Trophoblast cell (in vitro differentiated cells and primary cell): ENCODE results near the gene FUNDC1.

Source experiments
- DNase-seq, 2 donors: peaks; one replicate each; pipeline ENCODE4 v3.0.0-alpha.2; 2016
- H2AFZ ChIP-seq: 2 replicates; pipeline ENCODE4 v1.6.1; 2013; ENCODE audit warnings: low read length, moderate library complexity, mild to moderate bottlenecking; ENCODE audit not compliant: insufficient read depth, poor library complexity
- H2AK5ac ChIP-seq: 2 replicates; pipeline ENCODE4 v1.6.1; 2013; ENCODE audit warnings: mild to moderate bottlenecking, low read length
- H2BK120ac ChIP-seq: 2 replicates; pipeline ENCODE4 v1.6.1; 2013; ENCODE audit warnings: low read length, mild to moderate bottlenecking, moderate library complexity; ENCODE audit not compliant: insufficient read depth, poor library complexity
- H2BK12ac ChIP-seq: 2 replicates; pipeline ENCODE4 v1.6.1; 2013; ENCODE audit warnings: mild to moderate bottlenecking, low read length, moderate library complexity
- H2BK5ac ChIP-seq: 2 replicates; pipeline ENCODE4 v1.6.1; 2013; ENCODE audit warnings: low read length, low read depth, moderate library complexity, mild to moderate bottlenecking; ENCODE audit not compliant: poor library complexity
- H3K14ac ChIP-seq: 2 replicates; pipeline ENCODE4 v1.6.1; 2013; ENCODE audit warnings: mild to moderate bottlenecking, low read length
- H3K18ac ChIP-seq: 2 replicates; pipeline ENCODE4 v1.6.1; 2013; ENCODE audit warnings: mild to moderate bottlenecking, low read length
- H3K23ac ChIP-seq: 2 replicates; pipeline ENCODE4 v1.6.1; 2013; ENCODE audit warnings: low read length
- H3K27ac ChIP-seq: 2 replicates; pipeline ENCODE4 v1.5.1; 2013; ENCODE audit warnings: low read depth, mild to moderate bottlenecking, inconsistent platforms, low read length, moderate library complexity
- H3K27me3 ChIP-seq: 2 replicates; pipeline ENCODE4 v1.6.1; 2013; ENCODE audit warnings: inconsistent platforms, mild to moderate bottlenecking, low read length, moderate library complexity; ENCODE audit not compliant: insufficient read depth
- H3K36me3 ChIP-seq, 2 experiments: 1 replicate in 1 of 2; 2 replicates in 1 of 2; pipeline ENCODE4 v1.6.1; 2013; ENCODE audit warnings: low read length in 2 of 2, mild to moderate bottlenecking in 2 of 2, moderate library complexity in 1 of 2; ENCODE audit not compliant: insufficient read depth in 2 of 2, control insufficient read depth in 1 of 2
- H3K4ac ChIP-seq: 2 replicates; pipeline ENCODE4 v1.6.1; 2013; ENCODE audit warnings: low read depth, mild to moderate bottlenecking, low read length, moderate library complexity
- H3K4me1 ChIP-seq, 2 experiments: 1 replicate in 1 of 2; 2 replicates in 1 of 2; pipeline ENCODE4 v1.6.1; 2013; ENCODE audit warnings: low read length in 2 of 2, mild to moderate bottlenecking in 2 of 2, moderate library complexity in 1 of 2; ENCODE audit not compliant: insufficient read depth in 2 of 2, control insufficient read depth in 1 of 2
- H3K4me2 ChIP-seq: 2 replicates; pipeline ENCODE4 v1.6.1; 2013; ENCODE audit warnings: inconsistent platforms, mild to moderate bottlenecking, low read length, moderate library complexity
- H3K4me3 ChIP-seq: 2 replicates; pipeline ENCODE4 v1.5.1; 2013; ENCODE audit warnings: mild to moderate bottlenecking, low read depth, low read length, inconsistent platforms
- H3K79me1 ChIP-seq: one replicate; pipeline ENCODE4 v1.6.1; 2013; ENCODE audit warnings: low read length
- H3K79me2 ChIP-seq: 2 replicates; pipeline ENCODE4 v1.6.1; 2013; ENCODE audit warnings: low read length, mild to moderate bottlenecking; ENCODE audit not compliant: control insufficient read depth, insufficient read depth, poor library complexity
- H3K9ac ChIP-seq: 2 replicates; pipeline ENCODE4 v1.6.1; 2013; ENCODE audit warnings: mild to moderate bottlenecking, low read length
- H3K9me3 ChIP-seq: 2 replicates; pipeline ENCODE4 v1.6.1; 2013; ENCODE audit warnings: low read depth, mild to moderate bottlenecking, control low read depth, inconsistent platforms, low read length; ENCODE audit not compliant: insufficient read depth
- H4K12ac ChIP-seq: 2 replicates; pipeline ENCODE4 v1.6.1; 2013; ENCODE audit warnings: low read depth, mild to moderate bottlenecking, low read length, moderate library complexity
- H4K8ac ChIP-seq: 2 replicates; pipeline ENCODE4 v1.6.1; 2013; ENCODE audit warnings: low read depth, mild to moderate bottlenecking, low read length, moderate library complexity
- H4K91ac ChIP-seq: one replicate; pipeline ENCODE4 v1.6.1; 2013; ENCODE audit warnings: low read depth, mild to moderate bottlenecking, low read length, moderate library complexity
- WGBS: extraction: QIAGEN DNeasy Blood & Tissue Kit; methylation state at CpG from one replicate; pipeline ENCODE4 v1.1.7; 2013; ENCODE audit warnings: missing lambda C conversion rate; ENCODE audit not compliant: insufficient read length, insufficient coverage; ENCODE audit errors: extremely low coverage; 5-methylcytosine and 5-hydroxymethylcytosine counted together

The FUNDC1 gene

DNA sequence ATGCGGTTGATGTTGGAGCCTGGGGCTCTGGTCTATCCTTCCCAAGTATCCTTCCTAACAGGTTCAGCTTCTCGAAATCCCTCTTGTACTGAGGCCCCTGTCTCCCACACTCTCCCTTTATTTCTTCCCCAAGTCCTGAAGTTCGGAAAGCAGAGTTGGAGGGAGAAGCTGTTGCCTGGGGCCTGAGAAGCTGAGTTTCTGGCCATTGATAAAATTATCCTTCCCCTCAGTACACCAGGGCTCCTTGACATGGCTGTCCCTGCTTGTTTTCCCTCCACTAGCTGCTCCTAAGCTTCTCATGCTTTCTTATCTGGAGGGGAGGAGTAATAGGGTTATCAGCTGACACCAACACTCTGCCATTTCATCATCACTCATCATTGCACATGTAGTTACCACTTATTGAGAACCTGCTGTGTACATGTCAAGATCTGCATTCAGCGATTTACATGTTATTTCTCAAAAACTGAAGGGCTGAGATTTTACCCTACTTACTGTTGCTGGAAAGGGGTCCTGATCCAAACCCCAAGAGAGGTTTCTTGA is 58.0 kb downstream of the FUNDC1 start:
- no CpG with 5 or more reads among the region's 4 CpGs for WGBS
- H3K36me3 ChIP-seq: no peaks in the 10 kb centered on the region
- no peak overlapping the region for H2BK120ac ChIP-seq
- H3K79me1 ChIP-seq: peaks cover 7% of the 10 kb centered on the region
- H3K4ac ChIP-seq: no peak overlapping the region
- no peaks in the 10 kb centered on the region for H3K27me3 ChIP-seq
- no peak overlapping the region for H3K14ac ChIP-seq
- H3K9me3 ChIP-seq: no peaks in the 10 kb centered on the region
- H2BK5ac ChIP-seq: no peak overlapping the region
- no peak overlapping the region for H3K9ac ChIP-seq
- no peak overlapping the region for H3K27ac ChIP-seq
- no peak overlapping the region for H3K23ac ChIP-seq
- no peak overlapping the region for H3K4me3 ChIP-seq
- H2AFZ ChIP-seq: no peak overlapping the region
- H3K18ac ChIP-seq: no peak overlapping the region
- H4K12ac ChIP-seq: no peak overlapping the region
- no peak overlapping the region for H3K4me2 ChIP-seq
- peaks cover 5 to 10% of the 10 kb centered on the region in 2 experiments for H3K4me1 ChIP-seq
- DNase-seq: no peak
- no peak overlapping the region for H2BK12ac ChIP-seq
- no peak overlapping the region for H4K8ac ChIP-seq
- no peak overlapping the region for H2AK5ac ChIP-seq
- H3K79me2 ChIP-seq: peaks cover 2% of the 10 kb centered on the region
- no peak overlapping the region for H4K91ac ChIP-seq

DNA sequence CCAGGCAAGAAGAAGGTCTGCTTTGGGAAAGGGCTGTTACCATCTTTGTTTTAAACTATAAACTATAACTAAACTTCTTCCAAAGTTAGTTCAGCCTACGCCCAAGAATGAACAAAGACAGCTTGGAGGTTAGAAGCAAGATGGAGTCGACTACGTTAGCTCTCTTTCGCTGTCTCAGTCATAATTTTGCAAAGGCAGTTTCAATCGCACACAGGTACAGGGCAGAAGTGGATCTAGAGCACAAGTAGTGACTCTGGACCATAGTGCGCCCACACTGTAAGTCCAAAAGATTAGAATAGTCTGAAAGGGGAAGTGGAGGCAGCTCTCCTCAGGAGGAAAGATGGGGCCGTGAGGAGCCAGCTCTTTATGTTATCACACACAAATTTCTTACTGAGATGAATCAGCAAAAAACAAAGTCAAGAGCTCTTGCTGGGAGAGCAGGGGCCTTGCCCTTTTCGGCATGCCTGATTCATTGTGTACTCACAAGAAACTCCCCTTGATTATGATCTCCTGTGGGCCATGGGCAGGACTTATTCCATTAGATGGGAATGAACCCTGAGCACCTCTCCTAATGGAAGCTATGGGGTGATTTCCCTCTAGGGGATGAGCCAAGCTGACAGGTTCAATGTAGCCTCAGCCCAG is 58.6 kb downstream of the FUNDC1 start:
- no peak overlapping the region for H3K14ac ChIP-seq
- H3K79me1 ChIP-seq: peaks cover 8% of the 10 kb centered on the region
- no peak overlapping the region for H3K4me3 ChIP-seq
- no peak overlapping the region for H4K91ac ChIP-seq
- no peak overlapping the region for H3K27ac ChIP-seq
- no peaks in the 10 kb centered on the region for H3K36me3 ChIP-seq
- H3K18ac ChIP-seq: no peak overlapping the region
- peak overlapping the region; percentile 24 for H2BK12ac ChIP-seq
- peaks cover 5 to 10% of the 10 kb centered on the region in 2 experiments for H3K4me1 ChIP-seq
- no peak overlapping the region for H2AFZ ChIP-seq
- no peak overlapping the region for H2BK120ac ChIP-seq
- H3K23ac ChIP-seq: no peak overlapping the region
- H2AK5ac ChIP-seq: no peak overlapping the region
- no peaks in the 10 kb centered on the region for H3K27me3 ChIP-seq
- H2BK5ac ChIP-seq: no peak overlapping the region
- no peak overlapping the region for H4K8ac ChIP-seq
- no peak overlapping the region for H4K12ac ChIP-seq
- H3K4me2 ChIP-seq: no peak overlapping the region
- no CpG with 5 or more reads among the region's 8 CpGs for WGBS
- H3K79me2 ChIP-seq: peaks cover 2% of the 10 kb centered on the region
- no peak overlapping the region for H3K9ac ChIP-seq
- H3K4ac ChIP-seq: no peak overlapping the region
- no peak for DNase-seq
- no peaks in the 10 kb centered on the region for H3K9me3 ChIP-seq

DNA sequence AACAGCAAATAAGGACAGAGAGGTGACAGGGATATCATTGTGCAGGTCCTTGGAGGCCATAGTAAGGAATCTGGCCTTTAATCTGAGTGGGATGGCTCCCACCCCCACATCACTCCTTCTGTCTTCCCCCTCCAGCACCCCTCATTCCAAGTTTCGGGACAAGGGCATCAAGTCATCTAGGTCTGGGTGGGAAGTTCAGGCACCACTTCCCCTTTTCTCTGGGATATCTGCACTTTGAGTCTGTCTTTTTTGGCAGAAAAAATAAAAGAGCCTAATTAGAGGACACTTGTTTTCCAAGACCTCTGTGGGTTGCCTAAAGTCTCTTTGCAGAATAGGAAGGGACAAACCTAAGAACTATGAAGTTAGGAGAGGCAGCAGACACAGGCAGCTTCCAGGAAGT is 60.1 kb downstream of the FUNDC1 start:
- Histone ChIP-seq H2AFZ (no peak overlapping the region), H3K23ac (no peak overlapping the region), H3K9ac (no peak overlapping the region), H3K27me3 (no peaks in the 10 kb centered on the region), H3K27ac (peak overlapping the region; percentile 34), H4K12ac (no peak overlapping the region), H3K18ac (no peak overlapping the region), H3K14ac (no peak overlapping the region), H3K4me2 (no peak overlapping the region), H4K91ac (peak overlapping the region; percentile 55), H3K79me2 (peaks cover 2% of the 10 kb centered on the region), H2BK12ac (no peak overlapping the region), H3K9me3 (no peaks in the 10 kb centered on the region), H3K4me3 (no peak overlapping the region), H3K4me1 (peaks cover 5 to 11% of the 10 kb centered on the region in 2 experiments), H2BK120ac (no peak overlapping the region), H3K4ac (no peak overlapping the region), H3K36me3 (no peaks in the 10 kb centered on the region), H2BK5ac (no peak overlapping the region), H2AK5ac (no peak overlapping the region), H3K79me1 (peaks cover 8% of the 10 kb centered on the region), H4K8ac (no peak overlapping the region)
- no CpG with 5 or more reads among the region's 1 CpG for whole genome bisulfite sequencing
- no peak for DNase-seq

DNA sequence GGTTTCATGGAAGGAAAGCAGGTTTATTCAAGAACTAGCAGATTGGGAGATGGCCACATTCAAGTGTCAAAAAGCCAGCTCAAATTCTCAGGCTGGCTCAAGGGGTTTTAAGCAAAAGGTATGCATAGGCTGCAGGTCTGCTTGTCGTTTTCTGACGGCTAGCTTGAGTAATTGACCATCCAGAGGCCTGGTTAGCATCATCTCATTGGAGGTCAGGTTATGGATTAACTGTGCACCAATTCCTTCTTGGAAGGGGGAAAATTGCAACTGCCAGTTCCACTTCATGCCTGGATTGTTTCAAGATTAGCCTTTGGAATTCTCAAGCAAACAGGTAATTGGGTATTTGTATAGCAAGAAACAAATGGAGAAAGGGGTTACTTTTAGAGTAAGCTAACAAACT is 62.1 kb downstream of the FUNDC1 start:
- H3K18ac ChIP-seq: no peak overlapping the region
- peaks cover 2% of the 10 kb centered on the region for H3K79me2 ChIP-seq
- H3K23ac ChIP-seq: no peak overlapping the region
- no peak overlapping the region for H2BK120ac ChIP-seq
- no CpG with 5 or more reads among the region's 2 CpGs for WGBS
- H3K4me1 ChIP-seq: peaks cover 5 to 11% of the 10 kb centered on the region in 2 experiments
- peak overlapping the region; percentile 83 for H3K27ac ChIP-seq
- no peak overlapping the region for H2AFZ ChIP-seq
- no peak overlapping the region for H3K9ac ChIP-seq
- no peak overlapping the region for H4K12ac ChIP-seq
- no peaks in the 10 kb centered on the region for H3K36me3 ChIP-seq
- peak overlapping the region; percentile 3 for H3K4me2 ChIP-seq
- DNase-seq: no peak
- H2BK12ac ChIP-seq: no peak overlapping the region
- H3K4ac ChIP-seq: no peak overlapping the region
- H4K91ac ChIP-seq: no peak overlapping the region
- no peaks in the 10 kb centered on the region for H3K27me3 ChIP-seq
- no peak overlapping the region for H4K8ac ChIP-seq
- peaks cover 8% of the 10 kb centered on the region for H3K79me1 ChIP-seq
- H3K4me3 ChIP-seq: no peak overlapping the region
- no peak overlapping the region for H2BK5ac ChIP-seq
- no peak overlapping the region for H2AK5ac ChIP-seq
- H3K14ac ChIP-seq: no peak overlapping the region
- H3K9me3 ChIP-seq: no peaks in the 10 kb centered on the region
